ENCODE measurements around the gene ZYX. TPM values are rescaled to one million over a fixed set of nuclear protein-coding genes. Genes with fewer than 3 reads are reported as not detected.

Gene ZYX
- total and polyA plus RNA-seq, 9 of the 15 experiments (the other 6 are each of a cell fraction or from before 2014, with no cell fraction given): 1.8 to 130 (median 15.7) TPM

DNA sequence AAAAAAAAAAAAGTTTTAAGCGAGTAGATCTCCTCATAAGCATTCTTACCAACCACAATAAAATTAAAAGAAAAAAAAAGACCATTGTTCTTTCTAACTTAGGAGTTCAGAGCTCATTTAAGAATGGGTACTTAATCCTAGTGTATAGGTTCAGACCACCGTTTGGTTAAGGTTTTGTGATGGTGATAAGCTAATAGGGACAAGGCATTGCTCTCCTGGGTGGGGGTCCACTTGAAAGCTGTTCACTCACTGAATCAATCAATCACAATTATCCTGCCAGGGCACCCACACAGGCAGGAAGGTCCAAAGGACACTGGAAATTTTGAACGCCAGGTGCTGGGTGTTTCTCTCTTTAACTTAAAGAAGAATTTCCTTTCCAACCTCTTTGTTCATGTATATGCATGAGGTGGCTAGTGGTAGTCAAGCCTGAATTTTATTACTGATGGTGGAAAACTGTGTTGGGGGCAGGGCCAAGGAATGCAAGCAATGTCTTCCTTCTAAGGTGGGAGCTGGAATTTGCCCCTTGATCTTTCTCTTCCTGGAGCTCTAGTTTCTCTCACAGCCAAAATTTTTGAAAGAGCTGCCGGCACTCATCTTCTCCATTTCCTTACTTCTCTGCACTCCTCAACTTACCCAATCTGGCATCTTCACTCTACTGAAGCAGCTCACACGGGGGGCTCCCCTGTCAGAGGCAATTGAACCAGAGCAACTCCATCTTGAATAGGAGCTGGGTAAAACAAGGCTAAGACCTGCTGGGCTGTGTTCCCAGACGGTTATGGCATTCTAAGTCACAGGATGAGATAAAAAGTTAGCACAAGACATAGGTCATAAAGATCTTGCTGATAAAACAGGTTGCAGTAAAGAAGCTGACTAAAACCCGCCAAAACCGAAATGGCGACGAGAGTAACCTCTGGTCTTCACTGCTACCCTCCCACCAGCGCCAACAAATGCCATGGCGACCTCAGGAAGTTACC lies 11.2 kb upstream of the ZYX start (continued):
- TF ChIP-seq RBM14 (IDR thresholded peaks at IDR 0.05; ENCODE audit: borderline replicate concordance, insufficient read depth, low read depth, low read length) (no peak), TAL1 (IDR thresholded peaks at IDR 0.05) (no peak), GTF2A2 (tag; IDR thresholded peaks at IDR 0.05) (peak; percentile 92), ZNF224 (CRISPR knock-in tag; IDR thresholded peaks at IDR 0.05) (no peak), CBX5 (IDR thresholded peaks at IDR 0.05; ENCODE audit: borderline replicate concordance, low read depth) (no peak), BHLHE40 (IDR thresholded peaks at IDR 0.05; ENCODE audit: low read length) (no peak), TAF1 (IDR thresholded peaks at IDR 0.05; ENCODE audit: control insufficient read depth, extremely low read depth, insufficient read depth, low read length, severe bottlenecking) (no peak), SMARCA5 (IDR thresholded peaks at IDR 0.05) (no peak), ZNF324 (CRISPR knock-in tag; IDR thresholded peaks at IDR 0.05) (peak; percentile 78), KLF16 (IDR thresholded peaks at IDR 0.05) (no peak), ZNF57 (CRISPR knock-in tag; IDR thresholded peaks at IDR 0.05) (peak; percentile 52; the same call in 1 of the 2 replicates), ZNF140 (CRISPR knock-in tag; IDR thresholded peaks at IDR 0.05) (no peak)
- TF ChIP-seq, protein P1, sequence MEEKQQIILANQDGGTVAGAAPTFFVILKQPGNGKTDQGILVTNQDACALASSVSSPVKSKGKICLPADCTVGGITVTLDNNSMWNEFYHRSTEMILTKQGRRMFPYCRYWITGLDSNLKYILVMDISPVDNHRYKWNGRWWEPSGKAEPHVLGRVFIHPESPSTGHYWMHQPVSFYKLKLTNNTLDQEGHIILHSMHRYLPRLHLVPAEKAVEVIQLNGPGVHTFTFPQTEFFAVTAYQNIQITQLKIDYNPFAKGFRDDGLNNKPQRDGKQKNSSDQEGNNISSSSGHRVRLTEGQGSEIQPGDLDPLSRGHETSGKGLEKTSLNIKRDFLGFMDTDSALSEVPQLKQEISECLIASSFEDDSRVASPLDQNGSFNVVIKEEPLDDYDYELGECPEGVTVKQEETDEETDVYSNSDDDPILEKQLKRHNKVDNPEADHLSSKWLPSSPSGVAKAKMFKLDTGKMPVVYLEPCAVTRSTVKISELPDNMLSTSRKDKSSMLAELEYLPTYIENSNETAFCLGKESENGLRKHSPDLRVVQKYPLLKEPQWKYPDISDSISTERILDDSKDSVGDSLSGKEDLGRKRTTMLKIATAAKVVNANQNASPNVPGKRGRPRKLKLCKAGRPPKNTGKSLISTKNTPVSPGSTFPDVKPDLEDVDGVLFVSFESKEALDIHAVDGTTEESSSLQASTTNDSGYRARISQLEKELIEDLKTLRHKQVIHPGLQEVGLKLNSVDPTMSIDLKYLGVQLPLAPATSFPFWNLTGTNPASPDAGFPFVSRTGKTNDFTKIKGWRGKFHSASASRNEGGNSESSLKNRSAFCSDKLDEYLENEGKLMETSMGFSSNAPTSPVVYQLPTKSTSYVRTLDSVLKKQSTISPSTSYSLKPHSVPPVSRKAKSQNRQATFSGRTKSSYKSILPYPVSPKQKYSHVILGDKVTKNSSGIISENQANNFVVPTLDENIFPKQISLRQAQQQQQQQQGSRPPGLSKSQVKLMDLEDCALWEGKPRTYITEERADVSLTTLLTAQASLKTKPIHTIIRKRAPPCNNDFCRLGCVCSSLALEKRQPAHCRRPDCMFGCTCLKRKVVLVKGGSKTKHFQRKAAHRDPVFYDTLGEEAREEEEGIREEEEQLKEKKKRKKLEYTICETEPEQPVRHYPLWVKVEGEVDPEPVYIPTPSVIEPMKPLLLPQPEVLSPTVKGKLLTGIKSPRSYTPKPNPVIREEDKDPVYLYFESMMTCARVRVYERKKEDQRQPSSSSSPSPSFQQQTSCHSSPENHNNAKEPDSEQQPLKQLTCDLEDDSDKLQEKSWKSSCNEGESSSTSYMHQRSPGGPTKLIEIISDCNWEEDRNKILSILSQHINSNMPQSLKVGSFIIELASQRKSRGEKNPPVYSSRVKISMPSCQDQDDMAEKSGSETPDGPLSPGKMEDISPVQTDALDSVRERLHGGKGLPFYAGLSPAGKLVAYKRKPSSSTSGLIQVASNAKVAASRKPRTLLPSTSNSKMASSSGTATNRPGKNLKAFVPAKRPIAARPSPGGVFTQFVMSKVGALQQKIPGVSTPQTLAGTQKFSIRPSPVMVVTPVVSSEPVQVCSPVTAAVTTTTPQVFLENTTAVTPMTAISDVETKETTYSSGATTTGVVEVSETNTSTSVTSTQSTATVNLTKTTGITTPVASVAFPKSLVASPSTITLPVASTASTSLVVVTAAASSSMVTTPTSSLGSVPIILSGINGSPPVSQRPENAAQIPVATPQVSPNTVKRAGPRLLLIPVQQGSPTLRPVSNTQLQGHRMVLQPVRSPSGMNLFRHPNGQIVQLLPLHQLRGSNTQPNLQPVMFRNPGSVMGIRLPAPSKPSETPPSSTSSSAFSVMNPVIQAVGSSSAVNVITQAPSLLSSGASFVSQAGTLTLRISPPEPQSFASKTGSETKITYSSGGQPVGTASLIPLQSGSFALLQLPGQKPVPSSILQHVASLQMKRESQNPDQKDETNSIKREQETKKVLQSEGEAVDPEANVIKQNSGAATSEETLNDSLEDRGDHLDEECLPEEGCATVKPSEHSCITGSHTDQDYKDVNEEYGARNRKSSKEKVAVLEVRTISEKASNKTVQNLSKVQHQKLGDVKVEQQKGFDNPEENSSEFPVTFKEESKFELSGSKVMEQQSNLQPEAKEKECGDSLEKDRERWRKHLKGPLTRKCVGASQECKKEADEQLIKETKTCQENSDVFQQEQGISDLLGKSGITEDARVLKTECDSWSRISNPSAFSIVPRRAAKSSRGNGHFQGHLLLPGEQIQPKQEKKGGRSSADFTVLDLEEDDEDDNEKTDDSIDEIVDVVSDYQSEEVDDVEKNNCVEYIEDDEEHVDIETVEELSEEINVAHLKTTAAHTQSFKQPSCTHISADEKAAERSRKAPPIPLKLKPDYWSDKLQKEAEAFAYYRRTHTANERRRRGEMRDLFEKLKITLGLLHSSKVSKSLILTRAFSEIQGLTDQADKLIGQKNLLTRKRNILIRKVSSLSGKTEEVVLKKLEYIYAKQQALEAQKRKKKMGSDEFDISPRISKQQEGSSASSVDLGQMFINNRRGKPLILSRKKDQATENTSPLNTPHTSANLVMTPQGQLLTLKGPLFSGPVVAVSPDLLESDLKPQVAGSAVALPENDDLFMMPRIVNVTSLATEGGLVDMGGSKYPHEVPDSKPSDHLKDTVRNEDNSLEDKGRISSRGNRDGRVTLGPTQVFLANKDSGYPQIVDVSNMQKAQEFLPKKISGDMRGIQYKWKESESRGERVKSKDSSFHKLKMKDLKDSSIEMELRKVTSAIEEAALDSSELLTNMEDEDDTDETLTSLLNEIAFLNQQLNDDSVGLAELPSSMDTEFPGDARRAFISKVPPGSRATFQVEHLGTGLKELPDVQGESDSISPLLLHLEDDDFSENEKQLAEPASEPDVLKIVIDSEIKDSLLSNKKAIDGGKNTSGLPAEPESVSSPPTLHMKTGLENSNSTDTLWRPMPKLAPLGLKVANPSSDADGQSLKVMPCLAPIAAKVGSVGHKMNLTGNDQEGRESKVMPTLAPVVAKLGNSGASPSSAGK (IDR thresholded peaks at IDR 0.05): no peak
- TF ChIP-seq, protein P2, sequence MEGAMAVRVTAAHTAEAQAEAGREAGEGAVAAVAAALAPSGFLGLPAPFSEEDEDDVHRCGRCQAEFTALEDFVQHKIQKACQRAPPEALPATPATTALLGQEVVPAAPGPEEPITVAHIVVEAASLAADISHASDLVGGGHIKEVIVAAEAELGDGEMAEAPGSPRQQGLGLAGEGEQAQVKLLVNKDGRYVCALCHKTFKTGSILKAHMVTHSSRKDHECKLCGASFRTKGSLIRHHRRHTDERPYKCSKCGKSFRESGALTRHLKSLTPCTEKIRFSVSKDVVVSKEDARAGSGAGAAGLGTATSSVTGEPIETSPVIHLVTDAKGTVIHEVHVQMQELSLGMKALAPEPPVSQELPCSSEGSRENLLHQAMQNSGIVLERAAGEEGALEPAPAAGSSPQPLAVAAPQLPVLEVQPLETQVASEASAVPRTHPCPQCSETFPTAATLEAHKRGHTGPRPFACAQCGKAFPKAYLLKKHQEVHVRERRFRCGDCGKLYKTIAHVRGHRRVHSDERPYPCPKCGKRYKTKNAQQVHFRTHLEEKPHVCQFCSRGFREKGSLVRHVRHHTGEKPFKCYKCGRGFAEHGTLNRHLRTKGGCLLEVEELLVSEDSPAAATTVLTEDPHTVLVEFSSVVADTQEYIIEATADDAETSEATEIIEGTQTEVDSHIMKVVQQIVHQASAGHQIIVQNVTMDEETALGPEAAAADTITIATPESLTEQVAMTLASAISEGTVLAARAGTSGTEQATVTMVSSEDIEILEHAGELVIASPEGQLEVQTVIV (CRISPR knock-in tag; IDR thresholded peaks at IDR 0.05; ENCODE audit: borderline replicate concordance): peak; percentile 88

Measured in K562 (cell line).